GM21619 (cell line): ENCODE results near the gene MMP21.

ENCODE experiments used
- ATAC-seq: cut with Tn5 transposase; IDR thresholded peaks from one replicate; pipeline ENCODE4 v1.9.1; 2021; ENCODE audit not compliant: unreplicated experiment

Gene MMP21, protein sequence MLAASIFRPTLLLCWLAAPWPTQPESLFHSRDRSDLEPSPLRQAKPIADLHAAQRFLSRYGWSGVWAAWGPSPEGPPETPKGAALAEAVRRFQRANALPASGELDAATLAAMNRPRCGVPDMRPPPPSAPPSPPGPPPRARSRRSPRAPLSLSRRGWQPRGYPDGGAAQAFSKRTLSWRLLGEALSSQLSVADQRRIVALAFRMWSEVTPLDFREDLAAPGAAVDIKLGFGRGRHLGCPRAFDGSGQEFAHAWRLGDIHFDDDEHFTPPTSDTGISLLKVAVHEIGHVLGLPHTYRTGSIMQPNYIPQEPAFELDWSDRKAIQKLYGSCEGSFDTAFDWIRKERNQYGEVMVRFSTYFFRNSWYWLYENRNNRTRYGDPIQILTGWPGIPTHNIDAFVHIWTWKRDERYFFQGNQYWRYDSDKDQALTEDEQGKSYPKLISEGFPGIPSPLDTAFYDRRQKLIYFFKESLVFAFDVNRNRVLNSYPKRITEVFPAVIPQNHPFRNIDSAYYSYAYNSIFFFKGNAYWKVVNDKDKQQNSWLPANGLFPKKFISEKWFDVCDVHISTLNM

DNA sequence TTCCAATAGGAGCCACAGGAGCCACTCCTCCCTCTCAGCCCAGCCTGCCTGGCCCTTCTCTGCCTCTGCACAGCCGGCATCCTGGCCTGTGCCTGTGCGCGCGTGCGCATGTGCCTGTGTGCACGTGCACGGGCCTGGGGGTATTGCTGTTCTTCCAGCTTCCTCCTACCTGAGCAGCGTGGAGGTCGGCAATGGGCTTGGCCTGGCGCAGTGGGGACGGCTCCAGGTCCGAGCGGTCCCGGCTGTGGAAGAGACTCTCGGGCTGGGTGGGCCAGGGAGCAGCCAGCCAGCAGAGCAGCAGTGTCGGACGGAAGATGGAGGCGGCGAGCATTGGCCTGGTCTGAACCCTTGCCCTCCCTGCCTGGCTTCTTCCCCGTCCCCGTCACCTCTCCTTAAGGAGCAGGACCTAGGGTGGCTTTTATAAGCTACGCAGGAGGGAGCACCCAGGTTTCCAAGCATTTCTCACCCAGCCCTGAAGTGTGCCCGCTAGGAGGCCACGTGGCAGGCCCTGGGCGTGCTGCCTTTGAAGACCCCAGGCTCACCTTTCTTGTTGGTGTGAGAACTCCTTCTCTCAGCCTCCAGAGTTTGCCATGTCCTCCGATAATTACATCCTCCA, at the start of gene MMP21:
MMP21 (minus strand) TSS at position 331 of the 616 bp plus-strand sequence; CDS start at position 331, 0 bp downstream.
- no peak for ATAC-seq

DNA sequence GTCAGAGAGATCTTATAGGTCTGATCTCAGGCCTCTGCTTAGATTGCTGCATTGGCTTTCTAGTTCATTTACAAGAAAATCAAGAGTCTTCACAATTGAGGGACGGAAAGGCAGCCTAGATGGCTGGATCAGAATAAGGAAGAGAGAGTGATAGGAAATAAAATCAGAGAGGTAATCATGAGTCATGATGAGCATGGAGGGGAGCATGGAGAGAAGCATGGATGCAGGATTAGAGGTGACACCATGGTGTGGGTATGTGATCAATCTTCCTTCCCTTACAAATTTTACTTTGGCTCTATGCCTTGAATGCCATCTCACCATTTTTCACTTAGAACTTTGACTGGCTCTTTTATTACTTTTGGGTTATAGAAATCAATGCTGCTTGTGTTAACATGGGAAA, 49.1 kb upstream of the MMP21 start:
- no peak for ATAC-seq

DNA sequence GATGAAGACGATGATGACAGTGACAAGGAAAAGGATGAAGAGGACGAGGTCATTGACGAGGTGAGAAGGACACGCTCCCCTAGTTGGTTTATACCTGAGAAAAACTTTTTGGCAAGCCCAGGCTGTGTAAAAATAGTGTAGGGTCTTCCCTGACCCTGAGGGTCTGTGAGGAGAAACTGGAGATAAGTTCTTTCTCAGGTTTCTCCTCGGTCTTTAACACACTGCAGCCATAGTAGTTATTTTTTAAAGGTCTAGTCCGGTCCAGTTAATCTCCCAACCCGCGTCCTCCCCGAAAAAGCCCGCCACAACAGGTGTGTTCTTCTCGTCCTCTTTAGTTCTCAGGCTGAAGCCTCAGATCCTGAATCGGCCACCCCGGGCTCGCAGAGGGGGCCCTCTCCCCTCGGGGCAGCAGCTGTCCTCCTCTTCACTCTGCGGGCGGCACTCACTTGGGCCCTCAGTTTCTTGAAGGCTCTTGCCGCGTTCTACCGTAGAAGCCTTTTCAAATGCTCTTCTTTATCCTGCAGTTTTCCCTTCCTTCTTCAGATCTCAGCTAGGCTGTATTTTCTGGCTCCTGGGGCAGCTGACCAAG, 48.1 kb upstream of the MMP21 start:
- ATAC-seq: no peak

DNA sequence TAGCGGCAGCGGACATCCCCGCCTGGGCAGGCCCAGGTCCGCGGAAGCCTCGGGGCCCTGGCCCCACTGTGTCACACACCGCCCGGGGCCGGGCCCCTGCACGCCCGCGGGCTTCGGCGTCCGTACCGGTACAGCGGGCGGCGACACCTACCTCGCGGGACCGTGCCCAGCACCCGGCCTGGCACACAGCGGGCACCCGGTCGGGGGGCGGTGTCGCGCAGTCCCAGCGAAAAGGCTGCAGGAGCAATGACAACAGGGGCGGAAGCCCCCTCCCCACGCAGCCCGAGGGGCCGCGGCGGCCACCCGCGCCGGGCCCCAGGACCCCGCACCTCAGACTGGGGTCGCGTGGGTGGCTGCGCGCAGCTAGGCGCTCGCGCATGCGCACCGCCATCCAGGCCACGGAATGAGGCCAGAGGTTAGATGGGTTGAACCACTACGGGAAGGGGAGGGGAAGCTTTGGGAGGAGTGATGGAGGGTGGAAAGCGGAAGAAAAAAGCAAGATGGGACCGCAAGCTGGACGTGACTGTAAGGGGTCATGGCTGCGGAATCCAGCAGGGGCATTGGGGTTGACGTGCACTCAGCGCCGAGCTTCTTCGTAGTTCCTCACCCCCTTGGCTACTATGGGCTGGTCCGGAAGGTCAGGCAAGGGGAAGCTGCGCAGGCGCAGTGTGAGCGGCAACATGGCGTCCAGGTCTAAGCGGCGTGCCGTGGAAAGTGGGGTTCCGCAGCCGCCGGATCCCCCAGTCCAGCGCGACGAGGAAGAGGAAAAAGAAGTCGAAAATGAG, 47.4 kb upstream of the MMP21 start, which contains the start of the genes BCCIP and UROS:
BCCIP (plus strand) TSS at position 669 of the 785 bp plus-strand sequence; CDS start at position 681, 12 bp downstream.
UROS (minus strand) TSS at position 381 of the 785 bp plus-strand sequence. CDS start 6,759 bp downstream, outside the sequence.
- ATAC-seq: peak; percentile 63

DNA sequence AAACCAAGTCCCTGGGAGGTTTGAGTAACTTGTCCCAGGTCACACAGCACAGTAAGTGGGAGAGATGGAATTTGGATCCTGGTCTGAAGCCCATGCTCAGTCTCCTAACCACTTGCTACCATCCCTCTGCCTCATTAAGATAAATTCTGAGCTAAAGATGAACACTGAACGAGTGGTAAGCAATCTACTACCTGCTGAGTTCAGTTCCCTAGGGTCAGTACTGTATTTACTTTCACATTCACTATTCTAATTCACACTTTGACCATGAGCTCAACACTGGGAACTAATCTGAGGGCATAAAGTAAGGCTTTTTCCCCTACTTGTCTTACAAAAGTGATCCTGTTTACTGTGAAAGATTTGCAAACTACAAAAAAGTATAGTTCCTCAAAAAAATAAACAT, 45.1 kb upstream of the MMP21 start:
- peak; percentile 58 for ATAC-seq

DNA sequence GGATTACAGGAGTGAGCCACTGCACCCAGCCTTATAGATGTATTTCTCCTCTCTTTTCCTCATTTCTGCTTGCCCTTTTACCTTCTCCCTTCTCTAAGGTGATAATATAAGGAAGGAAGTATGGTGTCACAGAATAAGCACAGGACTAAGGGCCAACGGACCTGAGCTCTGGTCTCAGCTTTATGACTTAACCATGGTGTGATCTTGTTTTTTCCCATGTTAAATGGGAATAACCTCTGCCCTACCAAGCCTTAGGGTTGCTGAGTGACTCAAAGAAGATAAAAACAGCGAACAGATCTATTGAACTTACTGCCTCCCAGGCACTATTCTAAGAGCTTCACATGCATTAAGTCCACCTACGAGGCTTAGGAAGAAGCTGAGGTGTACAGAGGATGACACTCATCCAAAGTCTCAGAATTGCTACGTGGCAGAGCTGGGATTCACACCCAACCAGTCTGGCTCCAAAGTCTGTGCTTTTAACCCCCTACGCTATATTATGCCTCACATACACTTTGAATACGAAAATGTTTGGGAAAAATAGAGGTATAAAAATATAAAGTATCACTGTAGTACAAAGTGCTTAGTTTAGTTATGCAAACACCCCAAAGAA, 41.8 kb upstream of the MMP21 start:
- no peak for ATAC-seq

DNA sequence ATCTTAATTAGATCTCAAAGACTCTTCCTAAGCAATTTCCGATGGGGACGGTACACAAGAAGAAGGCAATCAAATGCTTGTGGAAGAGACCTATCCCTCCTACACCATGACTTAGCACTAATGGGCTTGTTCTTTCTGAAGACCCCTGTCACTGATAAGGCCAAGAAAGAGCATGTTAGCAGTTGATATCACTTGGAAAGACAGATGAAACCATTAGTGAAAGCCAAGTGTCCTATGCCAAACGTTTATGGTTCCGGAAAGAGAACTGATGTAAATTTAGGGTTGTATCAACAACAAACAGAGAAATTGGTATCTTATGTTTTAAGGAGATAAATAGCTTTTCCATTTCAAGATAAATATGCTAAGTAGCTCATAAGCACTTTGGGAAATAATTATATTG, 40.9 kb upstream of the MMP21 start:
- no peak for ATAC-seq

DNA sequence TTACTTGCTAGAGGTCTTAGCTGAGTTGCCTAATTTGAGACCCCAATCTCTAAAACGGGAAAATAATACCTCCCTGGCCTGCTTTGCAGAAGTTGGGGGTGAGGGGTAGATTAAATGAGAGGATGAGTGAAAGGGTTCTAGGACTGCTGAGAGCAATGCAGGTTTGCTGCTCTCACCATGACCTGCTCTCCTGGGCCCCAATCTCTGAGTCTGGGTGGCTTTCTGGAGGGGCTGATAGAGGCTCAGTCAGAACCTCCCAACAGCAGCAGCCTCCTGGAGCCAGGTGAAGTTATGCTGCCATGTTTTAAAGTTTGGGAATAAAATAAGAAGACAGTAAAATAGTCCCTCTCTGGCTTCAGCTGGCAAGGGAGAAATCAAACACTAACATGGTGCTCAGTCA, 40.1 kb upstream of the MMP21 start:
- ATAC-seq: no peak

DNA sequence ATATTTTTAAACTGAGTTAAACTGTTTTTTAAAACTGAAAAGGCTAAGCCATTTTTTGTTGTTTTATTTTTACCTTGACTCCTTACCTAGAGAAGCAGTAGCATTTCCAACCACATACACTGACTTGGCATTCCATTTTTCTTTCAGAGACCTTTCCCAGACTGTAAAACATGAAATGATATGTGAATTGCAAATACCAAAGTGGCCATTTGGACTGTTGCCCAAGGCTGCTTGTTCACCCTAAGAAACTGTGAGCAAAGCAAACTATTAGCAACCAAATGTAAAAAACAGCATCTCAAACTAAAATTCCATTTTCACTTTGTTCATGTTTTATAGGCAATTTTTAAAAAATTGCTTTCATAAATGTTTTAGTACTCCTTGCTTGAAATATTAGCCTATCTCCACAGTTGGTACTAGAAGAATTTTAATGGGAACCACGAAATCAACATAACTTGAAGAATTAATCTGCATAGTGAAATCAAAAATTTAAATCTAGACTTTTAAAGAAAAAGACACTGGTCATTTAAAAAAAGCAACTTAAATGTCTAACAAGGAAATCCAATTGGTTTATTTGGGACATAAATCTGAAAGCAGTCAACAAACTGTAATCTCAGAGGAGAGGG, 36.6 kb upstream of the MMP21 start:
- no peak for ATAC-seq

DNA sequence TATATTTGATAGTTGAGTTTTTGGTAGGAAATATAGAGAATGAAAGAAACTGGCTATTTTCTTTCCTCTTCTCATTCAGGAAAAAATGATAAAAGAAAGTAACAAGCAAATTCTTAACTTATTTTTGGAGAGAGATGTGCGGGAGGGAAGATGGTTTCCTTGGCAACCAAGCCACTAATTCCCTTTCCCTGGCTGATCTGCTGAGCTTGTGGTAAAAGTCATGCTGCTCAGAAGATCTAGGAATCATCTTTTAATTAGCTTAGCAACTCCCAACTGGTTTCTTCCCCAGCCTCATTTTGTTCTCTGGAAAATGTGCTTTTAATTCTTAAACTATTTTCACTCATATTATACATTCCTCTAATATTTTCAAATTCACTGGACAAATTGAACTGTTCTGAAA, 35.6 kb upstream of the MMP21 start:
- no peak for ATAC-seq

DNA sequence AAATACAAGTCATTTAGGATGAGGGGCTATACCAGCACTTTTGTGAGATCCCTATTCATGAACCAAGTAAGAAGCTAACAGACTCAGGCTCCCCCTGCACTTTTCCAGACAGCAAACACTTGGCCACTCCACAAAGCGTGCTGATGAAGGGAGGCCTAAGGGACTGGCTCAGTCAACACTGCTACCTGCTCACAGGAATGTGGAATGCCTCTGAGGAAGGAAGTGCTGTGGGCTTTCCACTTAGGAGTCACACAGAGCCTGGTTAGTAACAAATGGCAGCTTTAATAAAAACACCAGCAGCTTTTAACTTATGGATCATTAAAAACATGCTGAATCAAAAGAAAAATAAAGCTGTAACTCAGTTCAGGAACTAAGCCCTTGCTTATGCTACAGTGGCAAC, 32.4 kb upstream of the MMP21 start:
- no peak for ATAC-seq

DNA sequence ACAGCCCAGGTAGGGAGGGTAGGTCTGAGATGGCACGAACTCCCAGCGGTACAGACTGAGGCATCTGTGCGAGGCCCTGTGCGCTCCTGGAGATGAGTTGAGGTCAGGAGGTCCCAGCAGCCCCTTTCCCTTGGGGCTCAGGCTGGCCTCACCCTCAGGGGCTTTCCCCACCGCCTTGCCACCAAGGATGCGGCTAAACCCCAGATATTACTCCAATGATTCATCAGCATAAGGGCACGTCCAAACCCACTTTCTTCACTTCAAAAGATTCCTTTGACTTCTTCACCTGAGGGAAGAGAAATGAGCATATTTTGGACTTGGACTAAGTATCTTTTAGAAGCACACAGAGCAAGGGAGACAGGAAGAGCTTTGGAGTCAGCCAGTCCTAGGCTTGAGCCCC, 27.1 kb upstream of the MMP21 start:
- ATAC-seq: no peak

DNA sequence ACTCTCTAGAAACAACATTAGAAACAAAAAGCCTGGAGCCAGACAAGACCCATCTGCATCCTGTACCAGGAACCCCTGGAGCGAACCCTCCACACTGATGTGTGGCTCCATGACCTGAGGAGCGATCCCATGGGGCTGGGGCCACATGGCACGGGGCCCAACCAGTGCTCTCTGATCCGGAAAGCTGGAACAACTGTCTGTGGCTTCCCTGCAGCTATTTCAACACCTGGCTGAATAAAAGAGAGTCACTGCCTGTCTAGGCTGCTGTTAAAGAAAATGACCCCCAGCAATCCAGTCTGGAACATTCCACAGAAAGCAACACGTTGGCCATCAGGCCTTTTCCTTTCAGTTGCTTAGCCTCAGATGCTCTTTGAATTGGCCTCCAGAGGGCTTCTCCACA, 26.5 kb upstream of the MMP21 start:
- ATAC-seq: no peak

DNA sequence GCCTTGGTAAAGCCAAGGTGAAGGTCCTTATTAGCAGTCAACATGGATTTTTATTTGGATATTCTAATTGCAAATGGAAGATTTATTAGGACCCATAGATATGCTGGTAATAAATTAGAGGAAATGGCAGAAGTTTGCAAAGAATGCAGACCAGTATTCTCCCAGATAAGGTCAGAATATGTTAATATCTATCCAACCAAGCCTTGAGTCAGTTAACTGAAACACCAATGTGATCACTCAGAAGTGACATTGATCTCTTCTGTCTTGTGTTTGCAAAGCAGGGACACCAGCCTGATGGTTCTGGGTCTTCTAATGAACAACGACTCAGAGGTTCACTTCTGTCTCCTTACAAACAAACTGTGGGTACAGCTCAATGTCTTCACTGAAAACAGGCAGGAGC, 26.0 kb upstream of the MMP21 start:
- ATAC-seq: no peak

DNA sequence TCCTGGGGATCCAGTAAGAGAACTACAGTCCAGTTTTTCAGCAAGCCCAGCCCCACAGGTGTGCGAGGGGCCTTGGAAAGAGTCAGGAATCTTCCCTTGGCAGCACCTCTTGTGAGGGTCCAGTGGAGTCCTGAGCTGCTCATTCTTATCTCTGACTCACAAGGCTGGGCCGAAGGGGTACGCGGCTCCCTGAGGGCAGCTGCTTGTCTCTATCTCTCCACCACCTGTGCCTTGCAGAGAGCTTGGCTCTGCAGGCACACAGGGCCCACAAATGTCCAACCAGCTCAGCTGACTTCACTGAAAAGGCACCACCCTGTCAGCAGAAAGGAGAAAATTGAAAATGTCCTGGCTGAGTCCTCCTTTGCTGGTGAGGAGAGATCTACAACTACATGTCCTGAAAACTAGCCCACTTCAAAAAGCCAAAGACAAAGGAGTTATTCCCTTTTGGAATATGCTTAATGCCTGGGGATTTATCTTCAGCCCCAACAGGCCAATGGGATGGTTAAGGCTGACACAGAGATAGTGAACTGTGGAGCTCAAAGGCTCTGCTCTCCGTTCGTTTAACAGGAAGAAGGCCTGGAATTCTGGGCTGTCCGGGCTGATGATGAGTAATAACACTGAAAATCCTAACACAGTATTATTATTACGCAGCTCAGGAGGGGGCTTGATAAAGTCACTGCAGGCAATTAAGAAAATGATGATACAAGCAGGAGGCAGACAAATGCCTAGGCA, 24.0 kb upstream of the MMP21 start:
- ATAC-seq: no peak

DNA sequence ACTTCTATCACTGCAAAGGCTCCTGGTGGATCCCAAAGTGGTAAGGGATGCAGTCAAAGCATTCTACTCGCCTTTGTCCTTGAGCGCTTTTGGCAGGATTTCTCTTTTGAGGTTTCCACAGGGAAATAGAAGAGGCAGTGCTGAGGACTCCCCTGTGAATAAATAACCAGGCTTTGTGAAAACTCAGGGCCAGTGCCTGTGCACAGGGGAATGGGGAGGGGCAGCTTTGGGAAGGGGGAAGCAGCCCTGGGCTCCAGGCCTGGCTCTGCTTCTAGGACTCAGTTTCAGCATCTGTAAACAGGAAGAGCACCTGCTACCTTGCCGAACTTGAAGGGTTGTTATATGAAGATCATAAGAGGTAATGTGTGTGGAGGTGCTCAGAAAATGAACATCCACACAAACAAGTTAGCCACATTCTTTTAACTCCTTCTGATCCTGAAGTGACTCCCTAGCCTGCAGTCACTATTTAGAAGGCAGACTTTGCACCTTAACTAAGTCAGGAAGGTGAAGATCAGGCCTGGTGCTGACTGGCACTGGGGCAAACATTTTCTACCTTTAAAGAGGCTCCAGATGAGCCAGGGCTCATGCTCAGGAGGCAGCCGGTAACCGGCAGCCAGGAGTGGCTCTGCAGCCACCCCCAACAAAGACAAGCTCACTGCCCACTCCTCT, 22.5 kb upstream of the MMP21 start:
- no peak for ATAC-seq

DNA sequence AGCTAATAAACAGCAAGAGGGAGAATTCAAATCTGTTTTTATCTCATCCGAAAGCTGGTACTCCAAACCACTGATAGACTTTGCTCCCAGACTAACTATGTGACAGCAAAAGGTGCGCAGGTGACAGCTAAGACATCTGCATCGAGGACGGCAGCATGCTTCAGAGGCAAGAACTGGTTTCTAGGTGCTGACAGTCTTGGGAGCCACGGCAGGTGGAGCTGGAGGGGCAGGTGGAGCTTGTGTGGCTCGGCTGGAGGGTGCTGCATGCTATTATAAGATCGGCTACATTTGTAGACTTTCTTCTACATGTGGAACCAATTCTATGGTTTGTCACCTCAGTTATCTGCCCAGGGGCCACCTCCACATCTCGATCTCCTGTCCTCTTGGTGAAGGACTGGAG, 21.8 kb upstream of the MMP21 start:
- ATAC-seq: no peak

DNA sequence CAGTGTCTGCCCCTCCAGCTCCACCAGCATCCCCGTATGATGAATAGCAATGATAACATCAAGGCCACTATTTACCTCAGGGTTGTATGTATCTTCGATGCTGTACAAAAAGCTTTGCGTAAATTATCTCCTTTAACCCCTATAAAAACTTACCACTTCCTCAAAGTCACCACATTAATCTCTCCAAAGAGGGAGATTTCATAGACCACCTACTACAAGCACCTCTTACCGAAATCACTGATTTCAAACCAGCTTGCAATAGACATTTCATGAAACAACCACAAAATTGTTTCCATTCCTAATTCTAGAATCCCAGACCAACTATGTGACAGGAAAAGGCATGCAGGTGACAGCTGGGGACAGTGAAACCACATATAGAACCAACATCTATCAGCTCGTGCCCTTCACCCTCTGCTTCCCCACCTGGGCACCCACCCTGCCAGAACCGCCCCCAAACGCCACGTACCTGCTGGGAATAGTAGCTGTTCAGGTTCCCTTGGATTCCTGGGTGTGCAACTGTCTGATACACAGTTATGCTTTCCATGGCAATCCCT, 20.1 kb upstream of the MMP21 start:
- ATAC-seq: no peak

DNA sequence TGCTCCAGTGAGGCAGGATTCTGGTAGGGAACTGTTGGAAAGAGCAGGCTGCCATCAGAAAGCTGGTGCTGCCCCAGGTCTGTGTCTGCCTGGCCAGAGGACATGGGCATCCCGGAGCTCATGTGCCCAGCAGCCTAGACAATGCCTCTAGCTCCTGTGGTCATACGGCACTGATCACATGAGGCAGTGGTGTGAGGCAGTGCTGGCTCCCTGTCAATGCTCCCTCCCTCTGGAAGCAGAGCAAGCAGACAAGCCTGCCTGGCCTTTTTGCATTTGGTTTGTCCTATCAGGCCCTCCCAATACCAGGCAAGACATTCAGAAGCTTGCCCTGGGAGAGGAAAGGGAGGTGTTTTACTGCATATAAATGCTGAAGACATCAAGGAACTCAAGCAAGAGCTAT, 19.5 kb upstream of the MMP21 start:
- ATAC-seq: no peak
